GM18951 (cell line): ENCODE data around the gene SMIM11.
"Not testable (repeated sequence)": the region's sequence is repeated elsewhere in the genome, so short reads cannot be mapped to it uniquely, and the experiment has no call there.

Source experiments
- POLR2A ChIP-seq: IDR thresholded peaks from 4 replicates; pipeline ENCODE4 v1.6.1; 2011; ENCODE audit warnings: mild to moderate bottlenecking; ENCODE audit not compliant: insufficient read length, insufficient read depth; ENCODE audit errors: extremely low read depth
- in situ Hi-C: fragments of 300-500 bp; cut with MboI; formaldehyde crosslinking; loops from one replicate; pipeline ENCODE4 v1.12.0; 2022; ENCODE audit warnings: low sequenced_read_pairs, mixed read lengths, inconsistent platforms; ENCODE audit not compliant: unreplicated experiment

The SMIM11 gene, protein sequence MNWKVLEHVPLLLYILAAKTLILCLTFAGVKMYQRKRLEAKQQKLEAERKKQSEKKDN

GRCh38 chr21:34374940-34375618, at the start of gene SMIM11:
SMIM11 (plus strand) TSS chr21:34375507; CDS start chr21:34379505, 3,998 bp downstream.
- in situ Hi-C loops: not testable (repeated sequence)

DNA sequence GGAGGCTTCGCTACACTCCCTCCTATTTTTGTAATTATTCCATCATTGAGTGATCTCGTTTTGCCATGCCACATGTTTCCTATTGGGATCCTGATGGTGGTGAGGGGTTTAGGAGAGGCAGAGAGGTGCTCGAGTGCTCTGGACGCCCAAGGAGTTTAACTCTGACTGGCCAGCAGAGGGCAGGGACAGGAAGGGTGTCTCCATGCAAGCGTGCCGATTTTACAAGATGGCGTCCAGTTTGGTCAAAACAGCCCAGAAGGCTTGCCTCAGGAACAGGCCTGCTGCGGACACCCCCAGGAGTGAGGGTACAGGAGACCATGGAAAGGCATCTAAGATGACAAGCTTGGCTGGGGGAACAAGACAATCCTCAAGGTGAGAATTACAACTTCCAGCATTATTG, 45.3 kb upstream of the SMIM11 start:
- in situ Hi-C loops: no loop called here
- TF ChIP-seq POLR2A: no peak

GRCh38 chr21:34331726-34332125, 43.6 kb upstream of the SMIM11 start:
- in situ Hi-C loops: no loop called here
- no peak for TF ChIP-seq POLR2A

GRCh38 chr21:34332347-34332746, 43.0 kb upstream of the SMIM11 start:
- in situ Hi-C loops: no loop called here
- TF ChIP-seq POLR2A: no peak

- no peak for TF ChIP-seq POLR2A
- in situ Hi-C loops: no loop called here
These were observed 42.1 kb upstream of the SMIM11 start for GRCh38 chr21:34333121-34333739.

DNA sequence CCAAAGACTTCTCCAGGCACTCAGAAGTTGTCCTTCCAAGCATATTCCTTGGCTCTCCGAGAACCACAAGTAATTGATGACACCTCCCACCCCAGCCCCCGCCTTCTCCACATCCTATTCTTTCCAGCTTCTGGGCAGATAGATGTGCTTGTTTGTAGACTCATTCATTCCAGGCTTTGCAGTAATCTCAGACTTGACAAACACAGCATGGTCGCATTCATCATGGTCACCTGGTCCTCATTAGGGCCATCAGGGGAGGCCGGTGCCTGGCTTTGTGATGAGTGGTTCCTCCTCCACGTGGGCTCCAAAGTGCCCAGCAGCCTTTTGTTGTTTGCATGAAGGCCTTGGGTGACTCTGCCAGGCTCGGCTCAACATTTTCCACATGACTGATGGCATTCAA, 40.0 kb upstream of the SMIM11 start:
- TF ChIP-seq POLR2A: no peak
- in situ Hi-C loops: no loop called here

DNA sequence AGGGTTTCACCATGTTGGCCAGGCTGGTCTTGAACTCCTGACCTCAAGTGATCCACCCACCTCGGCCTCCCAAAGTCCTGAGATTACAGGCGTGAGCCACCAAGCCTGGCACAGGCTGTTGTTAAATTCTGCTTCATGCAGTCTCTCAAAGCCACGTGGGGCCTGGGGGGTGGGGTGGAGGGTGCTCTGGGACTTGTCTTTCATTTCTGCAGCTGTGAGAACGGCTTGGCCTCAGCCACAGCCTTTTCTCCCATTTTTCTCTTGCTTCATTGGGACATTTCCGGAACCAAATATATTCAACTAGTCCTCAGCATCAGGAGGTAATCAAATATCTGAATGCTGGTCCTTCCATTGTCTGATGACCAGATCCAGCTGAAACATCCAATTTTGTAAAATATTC, 39.1 kb upstream of the SMIM11 start:
- in situ Hi-C loops: no loop called here
- TF ChIP-seq POLR2A: no peak

DNA sequence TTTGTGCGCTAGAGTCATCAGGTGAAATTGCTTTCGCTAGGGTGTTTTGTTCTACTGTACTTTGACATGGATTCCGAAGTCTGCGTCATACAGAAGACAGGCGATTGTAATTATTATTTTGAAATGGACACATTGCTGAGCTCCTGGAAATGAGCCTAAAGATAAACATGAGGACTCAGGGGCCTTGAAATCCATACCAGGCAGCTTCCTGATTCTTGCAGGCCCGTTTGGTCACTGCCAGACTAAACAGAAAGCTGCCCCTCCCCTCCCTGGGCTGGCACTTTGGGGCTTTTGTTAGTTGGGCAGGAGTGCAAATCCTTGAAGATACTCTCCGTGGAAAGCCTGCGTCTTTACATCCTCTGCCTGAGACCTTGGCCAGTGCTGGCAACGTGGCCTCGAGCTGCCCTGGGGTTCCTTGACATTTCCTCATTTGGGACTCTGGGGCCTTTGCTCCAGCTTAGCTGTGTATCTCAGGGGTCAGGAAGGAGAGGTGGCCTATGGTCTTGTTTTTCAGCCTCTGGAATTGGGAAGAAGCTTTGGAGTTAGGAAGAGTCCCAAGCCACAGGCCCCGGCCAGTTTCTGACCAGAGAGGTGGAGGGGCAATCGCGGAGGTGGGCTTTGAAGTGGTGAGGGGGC, 38.4 kb upstream of the SMIM11 start:
- in situ Hi-C loops: no loop called here
- TF ChIP-seq POLR2A: no peak

DNA sequence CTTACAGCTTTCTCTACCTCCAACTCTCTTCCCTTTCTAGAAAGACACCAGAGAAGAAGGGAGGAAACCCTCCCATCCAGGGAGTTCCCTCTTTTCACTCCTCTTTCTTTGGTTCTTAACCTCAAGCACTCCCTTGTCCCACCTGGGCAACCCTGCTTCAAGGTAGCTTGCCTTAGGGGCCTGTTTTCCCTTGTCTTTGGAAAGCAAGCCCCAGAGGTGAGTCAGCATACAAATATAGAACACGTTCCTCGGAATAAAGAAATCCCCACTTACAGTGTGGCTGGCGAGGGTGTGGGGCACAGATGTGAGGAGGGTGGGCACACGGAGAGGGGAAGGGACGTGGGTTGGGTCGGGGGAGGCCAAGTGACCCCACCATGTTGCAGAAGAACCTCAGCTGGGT, 37.6 kb upstream of the SMIM11 start:
- in situ Hi-C loops: no loop called here
- no peak for TF ChIP-seq POLR2A

DNA sequence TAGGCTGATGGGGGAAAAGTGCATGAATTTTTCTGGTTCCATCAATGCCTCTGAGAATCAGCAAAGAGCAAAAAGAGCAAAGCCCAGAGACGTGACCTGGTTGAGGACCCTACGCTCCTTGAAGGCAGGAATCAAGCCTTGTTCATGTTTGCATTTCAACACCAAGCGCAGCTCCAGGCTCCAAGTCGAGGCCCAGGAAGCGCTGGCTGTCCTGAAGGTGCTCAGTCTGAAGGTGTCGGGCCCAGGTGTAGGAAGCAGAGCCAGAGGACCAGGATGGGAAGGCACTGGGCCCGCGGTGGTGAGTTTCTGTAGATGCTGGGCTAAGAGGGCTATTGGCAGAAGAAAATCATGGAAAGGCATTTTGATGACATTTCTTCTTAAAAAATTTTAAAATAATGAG, 37.1 kb upstream of the SMIM11 start:
- no peak for TF ChIP-seq POLR2A
- in situ Hi-C loops: no loop called here

DNA sequence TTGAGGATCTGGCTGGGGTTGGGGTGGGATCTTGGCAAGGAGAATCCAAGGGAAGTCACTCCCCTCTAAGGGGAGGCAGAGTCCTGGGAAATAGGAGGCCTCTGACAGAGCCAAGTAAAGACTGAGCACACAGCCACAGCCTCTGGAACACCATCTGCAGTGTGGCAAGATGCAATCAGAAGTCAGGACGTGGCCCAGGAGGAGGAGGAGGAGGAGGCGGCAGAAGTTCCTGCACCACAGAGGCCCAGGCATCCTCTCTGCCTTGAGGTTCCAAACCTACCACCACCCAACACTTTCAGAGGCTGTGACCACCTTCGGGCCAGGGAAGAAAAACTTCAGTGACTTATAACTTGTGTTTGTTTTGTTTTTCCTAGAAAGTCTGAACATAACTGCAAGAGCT, 35.2 kb upstream of the SMIM11 start:
- in situ Hi-C loops: no loop called here
- no peak for TF ChIP-seq POLR2A

DNA sequence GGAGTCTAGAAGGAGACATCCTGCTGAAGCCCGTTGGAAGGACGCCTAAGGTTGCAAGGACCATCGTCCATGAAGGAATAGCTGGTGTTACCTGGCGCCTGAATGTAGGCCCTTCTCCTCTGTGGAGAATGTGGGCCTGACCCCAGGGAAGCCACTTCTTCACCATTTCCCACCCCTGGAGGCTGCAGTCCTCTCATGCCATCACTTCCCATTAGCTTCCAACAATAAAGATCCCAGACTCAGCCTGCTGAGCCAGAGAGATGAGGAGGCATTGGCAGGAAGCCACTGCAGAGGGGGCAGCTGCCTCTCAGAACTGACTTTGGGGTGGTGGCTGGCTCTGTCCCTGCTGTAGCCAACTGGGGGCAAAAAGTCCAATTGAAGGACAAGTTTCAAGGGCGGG, 32.8 kb upstream of the SMIM11 start:
- no peak for TF ChIP-seq POLR2A
- in situ Hi-C loops: no loop called here

GRCh38 chr21:34343347-34343746, 32.0 kb upstream of the SMIM11 start:
- TF ChIP-seq POLR2A: no peak
- in situ Hi-C loops: no loop called here

DNA sequence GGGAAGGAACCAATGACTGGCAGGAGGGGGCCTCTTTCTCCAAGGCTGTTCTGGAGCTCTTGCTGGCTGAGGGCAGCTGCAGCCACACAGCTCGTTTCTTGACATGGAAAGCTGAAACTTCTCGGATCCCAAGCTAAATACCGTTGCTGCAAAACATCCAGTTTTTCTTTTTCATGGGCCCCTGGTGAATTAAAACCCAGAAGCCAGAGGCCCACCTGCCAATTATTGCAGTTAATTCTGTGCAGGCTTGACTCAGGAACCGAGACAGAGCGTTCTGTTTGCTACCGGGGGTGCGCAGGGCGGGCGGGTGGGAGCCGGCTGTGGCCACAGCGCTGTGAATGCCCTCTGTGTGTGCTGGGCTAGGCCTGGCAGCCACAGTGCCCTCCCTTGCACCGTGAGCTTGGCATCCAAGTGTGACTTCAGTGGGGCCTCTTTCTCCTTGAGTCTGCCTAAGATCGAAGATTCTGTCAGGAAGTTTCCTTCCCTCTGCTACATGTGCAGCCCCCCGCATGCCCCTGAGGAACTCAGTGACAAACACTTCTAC, 31.4 kb upstream of the SMIM11 start:
- no peak for TF ChIP-seq POLR2A
- in situ Hi-C loops: no loop called here
